ENCODE data around the gene MINDY4B.

Gene MINDY4B

GRCh38 chr3:150899141-150899540, 6.1 kb downstream of the MINDY4B start:
- no peaks in the 10 kb centered on the region for H3K9me3 ChIP-seq (ENCODE audit: control insufficient read depth in 2 of 2, low read length in 2 of 2)
- H3K27ac ChIP-seq (ENCODE audit: low read length): no peak overlapping the region
- no peaks in the 10 kb centered on the region for H3K4me1 ChIP-seq (ENCODE audit: control insufficient read depth, insufficient read depth, low read length)
- no peaks in the 10 kb centered on the region for H3K27me3 ChIP-seq (ENCODE audit: control insufficient read depth in 1 of 2, insufficient read depth in 2 of 2, low read length in 2 of 2)
- H3K4me3 ChIP-seq (ENCODE audit: low read length in 2 of 2): no peak overlapping the region
- no peaks in the 10 kb centered on the region for H3K36me3 ChIP-seq (ENCODE audit: control insufficient read depth in 2 of 2, insufficient read depth in 2 of 2, low read length in 2 of 2)
- no peak overlapping the region for H3K9ac ChIP-seq (ENCODE audit: low read length in 2 of 2)

DNA sequence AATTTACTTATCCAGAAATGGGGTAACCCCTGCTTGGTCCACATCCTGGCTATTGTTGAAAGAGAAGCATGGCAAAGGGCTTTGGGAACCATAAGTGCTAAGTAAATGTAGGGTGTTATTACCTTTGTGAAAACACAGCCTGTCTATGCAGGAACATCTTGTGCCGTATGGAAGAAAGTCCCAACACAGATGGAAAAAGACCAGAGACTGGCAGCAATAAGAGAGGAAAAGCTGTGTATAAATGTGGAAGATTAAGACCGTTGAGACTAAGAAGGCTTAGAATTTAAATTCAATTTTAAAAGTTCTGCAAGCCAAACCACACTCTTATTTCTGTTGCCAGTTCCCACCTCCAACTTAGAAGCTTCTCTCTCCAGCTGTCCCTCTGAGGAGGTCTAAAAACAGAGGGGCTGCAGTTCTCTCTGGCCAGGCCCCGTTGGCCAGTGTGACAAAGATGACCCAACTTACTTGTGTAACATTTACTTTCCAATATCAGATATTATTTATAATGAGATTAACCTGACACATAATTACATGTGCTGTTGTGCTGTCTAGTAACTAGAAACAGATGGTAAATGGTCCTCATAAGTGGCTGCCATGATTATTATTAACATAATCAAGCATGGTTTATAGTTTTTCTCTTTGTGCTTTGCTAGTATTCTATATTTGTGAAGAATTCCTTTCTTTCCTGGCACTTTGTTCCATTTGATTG, 7.0 kb downstream of the MINDY4B start:
- H3K9ac ChIP-seq (ENCODE audit: low read length in 2 of 2): no peak overlapping the region
- no peaks in the 10 kb centered on the region for H3K9me3 ChIP-seq (ENCODE audit: control insufficient read depth in 2 of 2, low read length in 2 of 2)
- no peaks in the 10 kb centered on the region for H3K4me1 ChIP-seq (ENCODE audit: control insufficient read depth, insufficient read depth, low read length)
- no peaks in the 10 kb centered on the region for H3K36me3 ChIP-seq (ENCODE audit: control insufficient read depth in 2 of 2, insufficient read depth in 2 of 2, low read length in 2 of 2)
- H3K27me3 ChIP-seq (ENCODE audit: control insufficient read depth in 1 of 2, insufficient read depth in 2 of 2, low read length in 2 of 2): no peaks in the 10 kb centered on the region
- H3K27ac ChIP-seq (ENCODE audit: low read length): no peak overlapping the region
- H3K4me3 ChIP-seq (ENCODE audit: low read length in 2 of 2): no peak overlapping the region

DNA sequence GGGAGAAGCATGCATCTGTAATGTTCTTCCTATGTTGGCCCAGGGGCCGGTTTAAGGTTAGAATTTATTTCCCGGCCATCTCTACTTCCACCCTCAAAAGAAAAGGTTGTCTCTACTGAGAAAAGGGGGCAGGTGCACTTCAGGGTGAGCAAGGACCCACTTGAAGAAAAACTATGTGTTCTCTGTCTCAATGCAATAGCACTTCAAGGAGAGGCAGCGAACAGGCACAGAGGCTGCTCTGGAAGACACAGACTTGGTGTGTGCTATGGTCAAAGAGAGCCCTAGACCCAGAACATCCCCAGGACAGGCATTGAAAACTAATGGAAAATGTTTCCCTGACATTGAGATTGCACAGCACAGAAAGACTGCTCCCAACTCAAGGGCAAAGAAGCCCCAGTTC, 7.6 kb downstream of the MINDY4B start:
- Histone ChIP-seq H3K27me3 (ENCODE audit: control insufficient read depth in 1 of 2, insufficient read depth in 2 of 2, low read length in 2 of 2) (no peaks in the 10 kb centered on the region), H3K36me3 (ENCODE audit: control insufficient read depth in 2 of 2, insufficient read depth in 2 of 2, low read length in 2 of 2) (no peaks in the 10 kb centered on the region), H3K27ac (ENCODE audit: low read length) (no peak overlapping the region), H3K9me3 (ENCODE audit: control insufficient read depth in 2 of 2, low read length in 2 of 2) (no peaks in the 10 kb centered on the region), H3K4me1 (ENCODE audit: control insufficient read depth, insufficient read depth, low read length) (no peaks in the 10 kb centered on the region), H3K9ac (ENCODE audit: low read length in 2 of 2) (no peak overlapping the region), H3K4me3 (ENCODE audit: low read length in 2 of 2) (no peak overlapping the region)

GRCh38 chr3:150890831-150891230, 14.4 kb downstream of the MINDY4B start:
- no peak overlapping the region for H3K4me3 ChIP-seq (ENCODE audit: low read length in 2 of 2)
- H3K4me1 ChIP-seq (ENCODE audit: control insufficient read depth, insufficient read depth, low read length): no peaks in the 10 kb centered on the region
- H3K36me3 ChIP-seq (ENCODE audit: control insufficient read depth in 2 of 2, insufficient read depth in 2 of 2, low read length in 2 of 2): no peaks in the 10 kb centered on the region
- no peaks in the 10 kb centered on the region for H3K27me3 ChIP-seq (ENCODE audit: control insufficient read depth in 1 of 2, insufficient read depth in 2 of 2, low read length in 2 of 2)
- no peak overlapping the region for H3K9ac ChIP-seq (ENCODE audit: low read length in 2 of 2)
- no peak overlapping the region for H3K27ac ChIP-seq (ENCODE audit: low read length)
- H3K9me3 ChIP-seq (ENCODE audit: control insufficient read depth in 2 of 2, low read length in 2 of 2): no peaks in the 10 kb centered on the region

- Histone ChIP-seq H3K36me3 (ENCODE audit: control insufficient read depth in 2 of 2, insufficient read depth in 2 of 2, low read length in 2 of 2) (no peaks in the 10 kb centered on the region), H3K4me1 (ENCODE audit: control insufficient read depth, insufficient read depth, low read length) (no peaks in the 10 kb centered on the region), H3K9ac (ENCODE audit: low read length in 2 of 2) (no peak overlapping the region), H3K27ac (ENCODE audit: low read length) (no peak overlapping the region), H3K4me3 (ENCODE audit: low read length in 2 of 2) (no peak overlapping the region), H3K27me3 (ENCODE audit: control insufficient read depth in 1 of 2, insufficient read depth in 2 of 2, low read length in 2 of 2) (no peaks in the 10 kb centered on the region), H3K9me3 (ENCODE audit: control insufficient read depth in 2 of 2, low read length in 2 of 2) (no peaks in the 10 kb centered on the region)
These were observed 14.9 kb downstream of the MINDY4B start for GRCh38 chr3:150890295-150890694.

DNA sequence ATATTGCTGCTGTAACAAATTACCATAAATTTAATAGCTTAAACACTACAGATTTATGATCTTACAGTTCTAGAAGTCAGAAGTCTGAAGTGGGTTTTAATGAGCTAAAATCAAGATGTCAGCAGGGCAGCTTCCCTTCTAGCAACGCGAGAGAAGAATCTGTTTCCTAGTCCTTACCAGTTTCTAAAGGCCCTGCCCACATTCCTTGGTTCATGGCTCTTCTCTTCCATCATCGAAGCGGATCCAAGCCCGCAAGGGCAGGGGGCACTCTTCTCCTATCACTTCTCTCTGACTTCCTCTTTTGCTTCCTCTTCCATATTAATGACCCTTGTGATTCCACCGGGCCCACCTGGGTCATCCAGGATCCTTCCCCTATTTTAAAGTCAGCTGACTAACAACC, 16.1 kb downstream of the MINDY4B start:
- no peaks in the 10 kb centered on the region for H3K9me3 ChIP-seq (ENCODE audit: control insufficient read depth in 2 of 2, low read length in 2 of 2)
- H3K27ac ChIP-seq (ENCODE audit: low read length): no peak overlapping the region
- H3K27me3 ChIP-seq (ENCODE audit: control insufficient read depth in 1 of 2, insufficient read depth in 2 of 2, low read length in 2 of 2): peaks cover under 1 to 2% of the 10 kb centered on the region in 2 donors
- no peak overlapping the region for H3K4me3 ChIP-seq (ENCODE audit: low read length in 2 of 2)
- no peaks in the 10 kb centered on the region for H3K4me1 ChIP-seq (ENCODE audit: control insufficient read depth, insufficient read depth, low read length)
- no peak overlapping the region for H3K9ac ChIP-seq (ENCODE audit: low read length in 2 of 2)
- H3K36me3 ChIP-seq (ENCODE audit: control insufficient read depth in 2 of 2, insufficient read depth in 2 of 2, low read length in 2 of 2): no peaks in the 10 kb centered on the region

- peaks cover 2% of the 10 kb centered on the region in 2 donors for H3K27me3 ChIP-seq (ENCODE audit: control insufficient read depth in 1 of 2, insufficient read depth in 2 of 2, low read length in 2 of 2)
- H3K36me3 ChIP-seq (ENCODE audit: control insufficient read depth in 2 of 2, insufficient read depth in 2 of 2, low read length in 2 of 2): no peaks in the 10 kb centered on the region
- H3K9me3 ChIP-seq (ENCODE audit: control insufficient read depth in 2 of 2, low read length in 2 of 2): no peaks in the 10 kb centered on the region
- no peak overlapping the region for H3K27ac ChIP-seq (ENCODE audit: low read length)
- H3K9ac ChIP-seq (ENCODE audit: low read length in 2 of 2): no peak overlapping the region
- no peak overlapping the region for H3K4me3 ChIP-seq (ENCODE audit: low read length in 2 of 2)
- no peaks in the 10 kb centered on the region for H3K4me1 ChIP-seq (ENCODE audit: control insufficient read depth, insufficient read depth, low read length)
These were observed 18.2 kb downstream of the MINDY4B start for GRCh38 chr3:150887031-150887430.

DNA sequence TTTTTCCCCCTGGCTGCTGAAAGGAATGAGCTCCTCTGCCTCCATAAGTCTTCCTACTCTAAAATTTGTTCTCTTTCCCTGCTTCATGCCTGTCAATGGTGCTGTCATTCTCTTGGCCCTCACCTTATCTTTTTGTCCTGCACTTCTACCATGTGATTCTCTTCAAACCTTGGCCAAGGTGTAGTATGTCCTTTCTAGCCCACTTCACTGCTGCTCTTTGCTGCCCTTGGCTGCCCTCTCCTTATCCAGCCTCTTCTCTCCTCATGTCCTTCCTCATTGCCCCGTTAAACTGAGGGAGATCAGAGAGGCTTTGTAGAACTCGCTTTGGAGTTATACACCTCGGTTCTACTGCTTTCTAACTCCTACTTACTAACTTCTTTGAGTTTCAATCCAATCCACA, 19.7 kb downstream of the MINDY4B start:
- H3K4me3 ChIP-seq (ENCODE audit: low read length in 2 of 2): no peak overlapping the region
- no peak overlapping the region for H3K9ac ChIP-seq (ENCODE audit: low read length in 2 of 2)
- no peaks in the 10 kb centered on the region for H3K36me3 ChIP-seq (ENCODE audit: control insufficient read depth in 2 of 2, insufficient read depth in 2 of 2, low read length in 2 of 2)
- H3K27me3 ChIP-seq (ENCODE audit: control insufficient read depth in 1 of 2, insufficient read depth in 2 of 2, low read length in 2 of 2): peaks cover 2% of the 10 kb centered on the region in 2 donors
- H3K9me3 ChIP-seq (ENCODE audit: control insufficient read depth in 2 of 2, low read length in 2 of 2): no peaks in the 10 kb centered on the region
- no peak overlapping the region for H3K27ac ChIP-seq (ENCODE audit: low read length)
- no peaks in the 10 kb centered on the region for H3K4me1 ChIP-seq (ENCODE audit: control insufficient read depth, insufficient read depth, low read length)

- H3K36me3 ChIP-seq (ENCODE audit: control insufficient read depth in 2 of 2, insufficient read depth in 2 of 2, low read length in 2 of 2): no peaks in the 10 kb centered on the region
- H3K4me3 ChIP-seq (ENCODE audit: low read length in 2 of 2): no peak overlapping the region
- H3K9ac ChIP-seq (ENCODE audit: low read length in 2 of 2): no peak overlapping the region
- H3K9me3 ChIP-seq (ENCODE audit: control insufficient read depth in 2 of 2, low read length in 2 of 2): no peaks in the 10 kb centered on the region
- peaks cover 5% of the 10 kb centered on the region for H3K4me1 ChIP-seq (ENCODE audit: control insufficient read depth, insufficient read depth, low read length)
- no peak overlapping the region for H3K27ac ChIP-seq (ENCODE audit: low read length)
- H3K27me3 ChIP-seq (ENCODE audit: control insufficient read depth in 1 of 2, insufficient read depth in 2 of 2, low read length in 2 of 2): peaks cover 0 to 1% of the 10 kb centered on the region in 2 donors
These were observed 26.2 kb downstream of the MINDY4B start for GRCh38 chr3:150878996-150879575.

DNA sequence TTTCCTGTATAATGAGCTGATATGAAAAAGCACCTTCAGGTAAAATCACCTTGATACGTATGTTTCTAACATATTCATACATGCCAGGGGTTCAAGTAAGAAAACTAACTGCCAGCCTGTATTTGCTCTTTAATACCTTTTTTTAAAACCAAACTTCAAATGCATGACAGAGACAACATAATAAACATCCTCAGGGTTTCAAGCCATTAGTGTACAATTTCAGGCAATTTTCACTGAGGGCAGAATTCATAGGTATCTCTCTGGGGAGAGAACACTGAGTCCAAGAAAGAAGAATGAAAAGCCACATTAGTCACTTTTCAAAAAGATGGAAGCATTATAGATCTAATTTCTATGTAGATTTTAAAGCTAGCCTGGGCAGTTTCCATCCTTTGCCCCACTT, 26.9 kb downstream of the MINDY4B start:
- Histone ChIP-seq H3K27ac (ENCODE audit: low read length) (no peak overlapping the region), H3K9me3 (ENCODE audit: control insufficient read depth in 2 of 2, low read length in 2 of 2) (no peaks in the 10 kb centered on the region), H3K36me3 (ENCODE audit: control insufficient read depth in 2 of 2, insufficient read depth in 2 of 2, low read length in 2 of 2) (no peaks in the 10 kb centered on the region), H3K27me3 (ENCODE audit: control insufficient read depth in 1 of 2, insufficient read depth in 2 of 2, low read length in 2 of 2) (no peaks in the 10 kb centered on the region), H3K9ac (ENCODE audit: low read length in 2 of 2) (no peak overlapping the region), H3K4me3 (ENCODE audit: low read length in 2 of 2) (no peak overlapping the region), H3K4me1 (ENCODE audit: control insufficient read depth, insufficient read depth, low read length) (peaks cover 5% of the 10 kb centered on the region)

- Histone ChIP-seq H3K27ac (ENCODE audit: low read length) (no peak overlapping the region), H3K27me3 (ENCODE audit: control insufficient read depth in 1 of 2, insufficient read depth in 2 of 2, low read length in 2 of 2) (no peaks in the 10 kb centered on the region), H3K9ac (ENCODE audit: low read length in 2 of 2) (no peak overlapping the region), H3K36me3 (ENCODE audit: control insufficient read depth in 2 of 2, insufficient read depth in 2 of 2, low read length in 2 of 2) (no peaks in the 10 kb centered on the region), H3K4me1 (ENCODE audit: control insufficient read depth, insufficient read depth, low read length) (peaks cover 5% of the 10 kb centered on the region), H3K9me3 (ENCODE audit: control insufficient read depth in 2 of 2, low read length in 2 of 2) (no peaks in the 10 kb centered on the region), H3K4me3 (ENCODE audit: low read length in 2 of 2) (no peak overlapping the region)
These were observed 27.9 kb downstream of the MINDY4B start for GRCh38 chr3:150877303-150877702.

Data from stomach smooth muscle (tissue), 2 donors.